ENCODE results near the gene SOD1. TPM values are rescaled to one million over a fixed set of nuclear protein-coding genes. Genes with fewer than 3 reads are reported as not detected.
"Not testable (repeated sequence)": the region's sequence is repeated elsewhere in the genome, so short reads cannot be mapped to it uniquely, and the experiment has no call there.

The SOD1 gene
- total RNA-seq, 6 donors from 2014 or later: 35.6 to 158 (median 128) TPM

GRCh38 chr21:31624181-31624580 is 35.3 kb upstream of the SOD1 start:
- Histone ChIP-seq H3K4me1 (no peaks in the 10 kb centered on the region), H3K27me3 (no peaks in the 10 kb centered on the region), H3K27ac (no peak overlapping the region), H3K4me3 (no peak overlapping the region), H3K9me3 (no peaks in the 10 kb centered on the region), H3K36me3 (no peaks in the 10 kb centered on the region)
- 82 to 87% methylated on average over 3 of the region's 3 CpGs for WGBS, 2 donors
- ATAC-seq (ENCODE audit: low FRiP score in 2 of 2) (no peak), DNase-seq (no peak)
- TF ChIP-seq POLR2A (IDR thresholded peaks at IDR 0.05) (no peak), POLR2AphosphoS5 (IDR thresholded peaks at IDR 0.05) (no peak), EP300 (IDR thresholded peaks at IDR 0.05) (no peak), CTCF (IDR thresholded peaks at IDR 0.05) (no peak)

GRCh38 chr21:31624961-31625491 is 34.5 kb upstream of the SOD1 start:
- no peaks in the 10 kb centered on the region for H3K36me3 ChIP-seq
- ATAC-seq (ENCODE audit: low FRiP score in 2 of 2) (no peak), DNase-seq (no peak)
- no peaks in the 10 kb centered on the region for H3K9me3 ChIP-seq
- no peak overlapping the region for H3K27ac ChIP-seq
- H3K4me3 ChIP-seq: no peak overlapping the region
- H3K4me1 ChIP-seq: no peaks in the 10 kb centered on the region
- H3K27me3 ChIP-seq: no peaks in the 10 kb centered on the region
- TF ChIP-seq CTCF (IDR thresholded peaks at IDR 0.05) (no peak), POLR2AphosphoS5 (IDR thresholded peaks at IDR 0.05) (no peak), POLR2A (IDR thresholded peaks at IDR 0.05) (no peak), EP300 (IDR thresholded peaks at IDR 0.05) (no peak)
- WGBS, 2 donors: 94% methylated on average over 11 of the region's 11 CpGs

DNA sequence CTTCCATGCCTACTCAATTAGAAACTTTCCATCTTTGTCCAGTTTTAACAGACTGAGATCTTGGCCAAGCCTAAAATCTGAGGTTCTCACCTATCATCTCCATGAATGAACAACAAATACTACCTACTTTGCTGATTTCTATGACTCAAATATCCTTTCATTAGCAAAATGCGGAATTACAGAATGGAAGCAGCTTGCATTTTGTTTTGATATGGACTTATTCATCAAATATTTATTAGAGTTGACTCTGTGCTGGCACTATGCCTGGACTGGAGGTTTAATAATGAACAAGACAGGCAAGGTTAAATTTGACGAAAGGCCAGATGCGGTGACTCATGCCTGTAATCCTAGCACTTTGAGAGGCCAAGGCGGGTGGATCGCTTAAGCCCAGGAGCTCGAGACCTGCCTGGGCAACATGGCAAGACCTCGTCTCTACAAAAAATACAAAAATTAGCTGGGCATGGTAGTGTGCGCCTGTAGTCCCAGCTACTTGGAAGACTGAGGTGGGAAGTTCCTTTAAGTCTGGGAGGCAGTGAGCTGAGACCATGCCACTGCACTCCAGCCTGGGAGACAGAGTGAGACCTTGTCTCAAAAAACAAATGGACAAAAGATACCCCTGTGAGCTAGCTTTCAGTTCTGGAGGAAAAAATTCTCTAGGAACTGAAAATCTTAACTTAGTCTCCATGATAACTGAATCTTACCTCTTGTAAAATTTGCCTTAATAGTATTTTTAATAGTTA is 29.4 kb upstream of the SOD1 start:
- DNase-seq: peak in 1 of 2 donors; percentile 52
- no peaks in the 10 kb centered on the region for H3K4me1 ChIP-seq
- WGBS, 2 donors: 59% methylated on average over 8 of the region's 8 CpGs
- H3K9me3 ChIP-seq: no peaks in the 10 kb centered on the region
- no peaks in the 10 kb centered on the region for H3K27me3 ChIP-seq
- no peak for ATAC-seq (ENCODE audit: low FRiP score in 2 of 2)
- H3K4me3 ChIP-seq: no peak overlapping the region
- H3K36me3 ChIP-seq: no peaks in the 10 kb centered on the region
- no peak overlapping the region for H3K27ac ChIP-seq
- TF ChIP-seq POLR2AphosphoS5 (IDR thresholded peaks at IDR 0.05) (no peak), POLR2A (IDR thresholded peaks at IDR 0.05) (no peak), EP300 (IDR thresholded peaks at IDR 0.05) (no peak), CTCF (IDR thresholded peaks at IDR 0.05) (no peak)

DNA sequence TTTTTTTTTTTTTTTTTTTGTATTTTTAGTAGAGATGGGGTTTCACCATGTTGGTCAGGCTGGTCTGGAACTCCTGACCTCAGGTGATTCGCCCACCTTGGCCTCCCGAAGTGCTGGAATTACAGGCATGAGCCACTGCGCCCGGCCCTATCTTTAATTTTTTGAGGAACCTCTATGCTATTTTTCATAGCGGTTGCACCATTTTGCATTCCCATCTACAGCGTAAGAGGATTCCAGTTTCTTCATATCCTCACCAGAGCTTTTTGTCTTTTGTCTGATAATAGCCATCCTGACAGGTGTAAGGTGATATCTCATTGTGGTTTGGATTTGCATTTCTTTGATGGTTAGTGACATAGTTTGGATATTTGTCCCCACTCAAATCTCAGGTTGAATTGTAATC is 27.6 kb upstream of the SOD1 start:
- H3K4me1 ChIP-seq; ATAC-seq (ENCODE audit: low FRiP score in 2 of 2); H3K27me3 ChIP-seq; H3K27ac ChIP-seq; H3K4me3 ChIP-seq; H3K9me3 ChIP-seq; H3K36me3 ChIP-seq; DNase-seq: not testable (repeated sequence)
- WGBS, 2 donors: 95 to 96% methylated on average over 6 of the region's 6 CpGs

DNA sequence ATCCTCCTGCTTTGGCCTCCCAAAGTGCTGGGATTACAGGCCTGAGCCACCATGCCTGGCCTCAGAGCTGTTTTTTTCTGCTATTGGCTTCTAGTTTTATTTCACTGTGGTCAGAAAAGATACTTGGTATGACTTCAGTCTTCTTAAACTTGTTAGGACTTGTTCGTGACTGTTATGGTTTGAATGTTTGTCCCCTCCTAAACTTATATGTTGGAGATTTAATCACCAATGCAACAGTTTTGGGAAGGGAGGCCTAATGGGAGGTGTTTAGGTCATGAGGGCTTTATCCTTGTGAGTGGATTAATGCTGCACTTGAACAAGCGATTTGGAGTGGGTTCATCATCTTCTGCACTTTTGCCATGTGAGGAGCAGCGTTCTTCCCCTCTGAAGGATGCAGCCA is 24.5 kb upstream of the SOD1 start:
- Histone ChIP-seq H3K4me1 (no peaks in the 10 kb centered on the region), H3K4me3 (no peak overlapping the region), H3K36me3 (no peaks in the 10 kb centered on the region), H3K9me3 (peaks cover 0 to 4% (median 0%) of the 10 kb centered on the region in 4 donors), H3K27ac (no peak overlapping the region), H3K27me3 (no peaks in the 10 kb centered on the region)
- DNase-seq: no peak
- no peak for TF ChIP-seq EP300 (IDR thresholded peaks at IDR 0.05)
- TF ChIP-seq POLR2A (IDR thresholded peaks at IDR 0.05): no peak
- no peak for TF ChIP-seq CTCF (IDR thresholded peaks at IDR 0.05)
- no peak for TF ChIP-seq POLR2AphosphoS5 (IDR thresholded peaks at IDR 0.05)
- no peak for ATAC-seq (ENCODE audit: low FRiP score in 2 of 2)
- WGBS, 2 donors: 93 to 95% methylated on average over 3 of the region's 3 CpGs
